Activated gamma-delta T cell treated with anti-CD3 and anti-CD28 coated beads, Interleukin-2, amount 50 U/mL, for 16 hours (primary cell): ENCODE results near the gene MAP3K4.

ENCODE experiments used
- DNase-seq: peaks from one replicate; pipeline ENCODE4 v3.0.0-alpha.2; 2020; ENCODE audit warnings: low read depth

MAP3K4 gene

GRCh38 chr6:161127071-161127740, 135.6 kb downstream of the MAP3K4 start:
- DNase-seq: no peak

- no peak for DNase-seq
Measured at GRCh38 chr6:161128230-161128629, 136.7 kb downstream of the MAP3K4 start.

- DNase-seq: no peak
Measured at GRCh38 chr6:161128680-161129196, 137.2 kb downstream of the MAP3K4 start.

GRCh38 chr6:161130541-161130940, 139.0 kb downstream of the MAP3K4 start:
- no peak for DNase-seq

- DNase-seq: no peak
Measured at GRCh38 chr6:161130967-161131766, 139.6 kb downstream of the MAP3K4 start.

- DNase-seq: no peak
Measured at GRCh38 chr6:161132384-161132783, 140.8 kb downstream of the MAP3K4 start.

GRCh38 chr6:161133963-161134362, 142.4 kb downstream of the MAP3K4 start:
- DNase-seq: no peak

GRCh38 chr6:161134550-161135298, 143.2 kb downstream of the MAP3K4 start:
- DNase-seq: no peak

- DNase-seq: no peak
Measured at GRCh38 chr6:161135695-161136591, 144.4 kb downstream of the MAP3K4 start.

GRCh38 chr6:161136655-161137054, 145.1 kb downstream of the MAP3K4 start:
- DNase-seq: no peak

GRCh38 chr6:161137320-161137719, 145.8 kb downstream of the MAP3K4 start:
- no peak for DNase-seq

GRCh38 chr6:161137839-161138542, 146.4 kb downstream of the MAP3K4 start:
- no peak for DNase-seq

- DNase-seq: no peak
Measured at GRCh38 chr6:161138543-161139303, 147.2 kb downstream of the MAP3K4 start.

GRCh38 chr6:161139304-161139765, 147.8 kb downstream of the MAP3K4 start:
- no peak for DNase-seq

GRCh38 chr6:161139766-161140553, 148.4 kb downstream of the MAP3K4 start:
- no peak for DNase-seq

- DNase-seq: no peak
Measured at GRCh38 chr6:161140554-161140875, 148.9 kb downstream of the MAP3K4 start.

GRCh38 chr6:161141173-161141572, 149.6 kb downstream of the MAP3K4 start:
- DNase-seq: no peak

GRCh38 chr6:161142957-161143296, 151.4 kb downstream of the MAP3K4 start:
- DNase-seq: no peak

- DNase-seq: no peak
Measured at GRCh38 chr6:161143663-161144430, 152.3 kb downstream of the MAP3K4 start.
